Astrocyte (in vitro differentiated cells and primary cell): ENCODE data around the gene RTN4RL2. TPM values are rescaled to one million over a fixed set of nuclear protein-coding genes. Genes with fewer than 3 reads are reported as not detected.

ENCODE experiments used
- DNase-seq: peaks from one replicate; pipeline ENCODE4 v3.0.0-alpha.2; 2010; ENCODE audit warnings: low read depth
- FAIRE-seq: peaks from 2 replicates; lab custom pipeline; 2011; peaks lifted over from hg19 to GRCh38; lab: Jason Lieb, UNC
- H2AFZ ChIP-seq: 2 replicates; pipeline ENCODE4 v1.6.0; 2012; ENCODE audit warnings: low read depth, low read length, inconsistent platforms
- H3K27ac ChIP-seq: 2 replicates; pipeline ENCODE4 v1.5.1; 2011; ENCODE audit warnings: low read depth, low read length, inconsistent platforms
- H3K27me3 ChIP-seq: 2 replicates; pipeline ENCODE4 v1.6.0; 2011; ENCODE audit warnings: low read length, inconsistent platforms; ENCODE audit not compliant: insufficient read depth
- H3K36me3 ChIP-seq: 2 replicates; pipeline ENCODE4 v1.5.1; 2011; ENCODE audit warnings: low read length, inconsistent platforms; ENCODE audit not compliant: insufficient read depth
- H3K4me1 ChIP-seq: 2 replicates; pipeline ENCODE4 v1.5.1; 2011; ENCODE audit warnings: low read length, inconsistent platforms; ENCODE audit not compliant: insufficient read depth
- H3K4me2 ChIP-seq: 2 replicates; pipeline ENCODE4 v1.6.0; 2012; ENCODE audit warnings: low read length, inconsistent platforms
- H3K4me3 ChIP-seq: 2 replicates; pipeline ENCODE4 v1.5.1; 2011; ENCODE audit warnings: low read depth, mild to moderate bottlenecking, low read length, inconsistent platforms; ENCODE audit not compliant: insufficient read depth
- H3K79me2 ChIP-seq: 2 replicates; pipeline ENCODE4 v1.6.0; 2012; ENCODE audit warnings: mild to moderate bottlenecking, low read length, inconsistent platforms; ENCODE audit not compliant: insufficient read depth
- H3K9ac ChIP-seq: 2 replicates; pipeline ENCODE4 v1.6.0; 2012; ENCODE audit warnings: mild to moderate bottlenecking, low read length, inconsistent platforms
- H3K9me3 ChIP-seq: 2 replicates; pipeline ENCODE4 v1.5.1; 2012; ENCODE audit warnings: low read depth, mild to moderate bottlenecking, low read length, inconsistent platforms; ENCODE audit not compliant: insufficient read depth
- H4K20me1 ChIP-seq: 2 replicates; pipeline ENCODE4 v1.6.0; 2012; ENCODE audit warnings: low read length, inconsistent platforms; ENCODE audit not compliant: insufficient read depth
- H3K27ac Mint-ChIP-seq: one replicate; pipeline ENCODE4 v1.8.0; 2021; ENCODE audit warnings: mild to moderate bottlenecking, mixed read lengths; ENCODE audit not compliant: unreplicated experiment
- H3K27me3 Mint-ChIP-seq: one replicate; pipeline ENCODE4 v1.8.0; 2021; ENCODE audit warnings: low read depth, mixed read lengths; ENCODE audit not compliant: unreplicated experiment
- H3K36me3 Mint-ChIP-seq: one replicate; pipeline ENCODE4 v1.8.0; 2021; ENCODE audit warnings: low read depth, mixed read lengths; ENCODE audit not compliant: unreplicated experiment
- H3K4me1 Mint-ChIP-seq: one replicate; pipeline ENCODE4 v1.8.0; 2021; ENCODE audit warnings: low read depth, mixed read lengths; ENCODE audit not compliant: unreplicated experiment
- H3K4me3 Mint-ChIP-seq: one replicate; pipeline ENCODE4 v1.8.0; 2021; ENCODE audit warnings: mild to moderate bottlenecking, moderate library complexity, mixed read lengths; ENCODE audit not compliant: unreplicated experiment
- H3K9me3 Mint-ChIP-seq: one replicate; pipeline ENCODE4 v1.8.0; 2021; ENCODE audit warnings: mild to moderate bottlenecking, mixed read lengths; ENCODE audit not compliant: unreplicated experiment
- CTCF ChIP-seq: IDR thresholded peaks from 2 replicates; pipeline ENCODE4 v1.5.1; 2011; ENCODE audit warnings: low read depth, mild to moderate bottlenecking, inconsistent platforms, low read length, moderate library complexity; ENCODE audit not compliant: insufficient read depth
- EZH2 ChIP-seq: IDR thresholded peaks from 2 replicates; pipeline ENCODE4 v1.6.1; 2012; ENCODE audit warnings: mild to moderate bottlenecking, low read length, inconsistent platforms; ENCODE audit not compliant: insufficient read depth
- total RNA-seq: library from RNA; stranded (reverse); gene quantifications from 2 replicates; pipeline ENCODE4 v1.2.1, GENCODE V29; 2021

The RTN4RL2 gene
- total RNA-seq, 1 donor from 2014 or later, result 0.50 TPM

GRCh38 chr11:57487920-57488659 lies 27.8 kb downstream of the RTN4RL2 start:
- Histone ChIP-seq H3K4me1 (peaks cover 3% of the 10 kb centered on the region), H3K4me2 (no peak overlapping the region), H3K27me3 (peaks cover 7% of the 10 kb centered on the region), H2AFZ (no peak overlapping the region), H3K27ac (no peak overlapping the region), H3K9ac (no peak overlapping the region), H3K9me3 (no peaks in the 10 kb centered on the region), H3K79me2 (no peaks in the 10 kb centered on the region), H4K20me1 (peaks cover 4% of the 10 kb centered on the region), H3K4me3 (no peak overlapping the region), H3K36me3 (no peaks in the 10 kb centered on the region)
- Mint-ChIP-seq H3K4me3 (no peak overlapping the region), H3K9me3 (no peaks in the 10 kb centered on the region), H3K36me3 (peaks cover 11% of the 10 kb centered on the region), H3K27ac (no peak overlapping the region), H3K4me1 (peaks cover 2% of the 10 kb centered on the region), H3K27me3 (peaks cover 46% of the 10 kb centered on the region)
- no peak for TF ChIP-seq CTCF
- no peak for TF ChIP-seq EZH2
- no peak for DNase-seq
- FAIRE-seq, result no peak

GRCh38 chr11:57490456-57491248 lies 30.3 kb downstream of the RTN4RL2 start:
- H3K9ac ChIP-seq, result no peak overlapping the region
- no peak overlapping the region for H3K4me3 ChIP-seq
- H4K20me1 ChIP-seq, result peaks cover 4% of the 10 kb centered on the region
- Mint-ChIP-seq H3K4me1 (peaks cover 2% of the 10 kb centered on the region), H3K27ac (no peak overlapping the region), H3K4me3 (no peak overlapping the region), H3K9me3 (no peaks in the 10 kb centered on the region), H3K27me3 (peaks cover 30% of the 10 kb centered on the region), H3K36me3 (peaks cover 11% of the 10 kb centered on the region)
- no peaks in the 10 kb centered on the region for H3K36me3 ChIP-seq
- no peaks in the 10 kb centered on the region for H3K27me3 ChIP-seq
- H2AFZ ChIP-seq, result no peak overlapping the region
- H3K27ac ChIP-seq, result no peak overlapping the region
- no peak overlapping the region for H3K4me2 ChIP-seq
- no peak for FAIRE-seq
- TF ChIP-seq EZH2, result no peak
- TF ChIP-seq CTCF, result no peak
- no peaks in the 10 kb centered on the region for H3K4me1 ChIP-seq
- H3K9me3 ChIP-seq, result no peaks in the 10 kb centered on the region
- H3K79me2 ChIP-seq, result no peaks in the 10 kb centered on the region
- DNase-seq, result no peak
